ENCODE measurements around the gene OR52E1.

Gene OR52E1

GRCh38 chr11:5069272-5069671 lies at the start of gene OR52E1:
OR52E1 (plus strand) TSS chr11:5069572.
- Histone ChIP-seq H3K27me3 (ENCODE audit: low read depth, low read length) (no peaks in the 10 kb centered on the region), H4K20me1 (ENCODE audit: insufficient read depth, low read length) (no peaks in the 10 kb centered on the region), H3K4me2 (ENCODE audit: low read length) (no peak within 1 kb of the TSS), H3K9me3 (ENCODE audit: insufficient read depth, low read length) (no peaks in the 10 kb centered on the region), H3K9ac (ENCODE audit: low read length) (no peak within 1 kb of the TSS), H3K36me3 (replicated peaks; ENCODE audit: low read depth, low read length) (no peaks in the 10 kb centered on the region), H3K4me3 (ENCODE audit: low read length) (no peak within 1 kb of the TSS), H2AFZ (ENCODE audit: low read depth, low read length) (no peak within 1 kb of the TSS), H3K4me1 (ENCODE audit: low read length) (peaks cover 6% of the 10 kb centered on the region; the same call in 1 of the 2 replicates), H3K27ac (ENCODE audit: low read length) (no peak within 1 kb of the TSS), H3K79me2 (ENCODE audit: low read length) (no peaks in the 10 kb centered on the region)
- TF ChIP-seq EZH2phosphoT487 (IDR thresholded peaks at IDR 0.05; ENCODE audit: low read depth) (no peak), CTCF (IDR thresholded peaks at IDR 0.05; ENCODE audit: low read depth, low read length) (no peak)

GRCh38 chr11:5021996-5022395 lies 47.4 kb upstream of the OR52E1 start:
- Histone ChIP-seq H4K20me1 (ENCODE audit: insufficient read depth, low read length) (no peaks in the 10 kb centered on the region), H3K79me2 (ENCODE audit: low read length) (no peaks in the 10 kb centered on the region), H3K9ac (ENCODE audit: low read length) (no peak overlapping the region), H3K4me1 (ENCODE audit: low read length) (no peaks in the 10 kb centered on the region), H3K27ac (ENCODE audit: low read length) (no peak overlapping the region), H2AFZ (ENCODE audit: low read depth, low read length) (no peak overlapping the region), H3K4me2 (ENCODE audit: low read length) (no peak overlapping the region), H3K27me3 (ENCODE audit: low read depth, low read length) (no peaks in the 10 kb centered on the region), H3K9me3 (ENCODE audit: insufficient read depth, low read length) (peaks cover 5% of the 10 kb centered on the region; the same call in 1 of the 2 replicates), H3K36me3 (replicated peaks; ENCODE audit: low read depth, low read length) (no peaks in the 10 kb centered on the region), H3K4me3 (ENCODE audit: low read length) (no peak overlapping the region)
- TF ChIP-seq CTCF (IDR thresholded peaks at IDR 0.05; ENCODE audit: low read depth, low read length) (no peak), EZH2phosphoT487 (IDR thresholded peaks at IDR 0.05; ENCODE audit: low read depth) (no peak)

GRCh38 chr11:5036669-5037068 lies 32.7 kb upstream of the OR52E1 start:
- no peaks in the 10 kb centered on the region for H3K4me1 ChIP-seq (ENCODE audit: low read length)
- H3K9ac ChIP-seq (ENCODE audit: low read length): no peak overlapping the region
- no peak overlapping the region for H2AFZ ChIP-seq (ENCODE audit: low read depth, low read length)
- no peaks in the 10 kb centered on the region for H3K9me3 ChIP-seq (ENCODE audit: insufficient read depth, low read length)
- no peaks in the 10 kb centered on the region for H3K36me3 ChIP-seq (replicated peaks; ENCODE audit: low read depth, low read length)
- no peak for TF ChIP-seq CTCF (IDR thresholded peaks at IDR 0.05; ENCODE audit: low read depth, low read length)
- no peak for TF ChIP-seq EZH2phosphoT487 (IDR thresholded peaks at IDR 0.05; ENCODE audit: low read depth)
- no peak overlapping the region for H3K4me3 ChIP-seq (ENCODE audit: low read length)
- H3K27ac ChIP-seq (ENCODE audit: low read length): no peak overlapping the region
- H3K79me2 ChIP-seq (ENCODE audit: low read length): no peaks in the 10 kb centered on the region
- no peaks in the 10 kb centered on the region for H4K20me1 ChIP-seq (ENCODE audit: insufficient read depth, low read length)
- no peak overlapping the region for H3K4me2 ChIP-seq (ENCODE audit: low read length)
- no peaks in the 10 kb centered on the region for H3K27me3 ChIP-seq (ENCODE audit: low read depth, low read length)

GRCh38 chr11:5037926-5038325 lies 31.4 kb upstream of the OR52E1 start:
- no peak overlapping the region for H2AFZ ChIP-seq (ENCODE audit: low read depth, low read length)
- H4K20me1 ChIP-seq (ENCODE audit: insufficient read depth, low read length): no peaks in the 10 kb centered on the region
- no peaks in the 10 kb centered on the region for H3K9me3 ChIP-seq (ENCODE audit: insufficient read depth, low read length)
- H3K9ac ChIP-seq (ENCODE audit: low read length): no peak overlapping the region
- no peak overlapping the region for H3K27ac ChIP-seq (ENCODE audit: low read length)
- no peaks in the 10 kb centered on the region for H3K79me2 ChIP-seq (ENCODE audit: low read length)
- no peaks in the 10 kb centered on the region for H3K27me3 ChIP-seq (ENCODE audit: low read depth, low read length)
- TF ChIP-seq EZH2phosphoT487 (IDR thresholded peaks at IDR 0.05; ENCODE audit: low read depth): no peak
- TF ChIP-seq CTCF (IDR thresholded peaks at IDR 0.05; ENCODE audit: low read depth, low read length): no peak
- H3K4me1 ChIP-seq (ENCODE audit: low read length): no peaks in the 10 kb centered on the region
- no peaks in the 10 kb centered on the region for H3K36me3 ChIP-seq (replicated peaks; ENCODE audit: low read depth, low read length)
- no peak overlapping the region for H3K4me3 ChIP-seq (ENCODE audit: low read length)
- no peak overlapping the region for H3K4me2 ChIP-seq (ENCODE audit: low read length)
